ENCODE measurements around the gene TRAPPC3. TPM values are rescaled to one million over a fixed set of nuclear protein-coding genes. Genes with fewer than 3 reads are reported as not detected.

The TRAPPC3 gene
- total RNA-seq, 1 donor from 2014 or later = 95.9 TPM

DNA sequence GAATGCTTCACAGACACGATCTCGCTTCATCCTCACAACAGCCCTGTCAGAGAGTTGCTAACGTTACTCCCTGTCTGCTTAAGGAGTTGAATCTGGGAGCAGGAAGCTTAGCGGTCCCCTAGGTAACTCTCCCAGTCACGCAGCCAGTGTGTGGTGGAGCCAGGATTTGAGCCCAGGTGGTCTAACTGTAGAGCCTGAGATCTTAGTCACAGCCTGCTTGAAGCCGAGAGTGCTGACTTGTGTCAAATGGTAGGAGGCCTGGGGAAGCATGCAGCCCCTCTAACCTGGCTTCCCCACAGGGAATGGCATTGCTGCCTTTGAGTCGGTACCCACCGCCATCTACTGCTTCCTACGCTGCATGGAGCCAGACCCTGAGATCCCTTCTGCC is 56.5 kb downstream of the TRAPPC3 start:
- H3K4me3 ChIP-seq (ENCODE audit: low read depth, low read length) = no peak overlapping the region
- no peak for DNase-seq (ENCODE audit: low read depth)
- TF ChIP-seq, protein P1, sequence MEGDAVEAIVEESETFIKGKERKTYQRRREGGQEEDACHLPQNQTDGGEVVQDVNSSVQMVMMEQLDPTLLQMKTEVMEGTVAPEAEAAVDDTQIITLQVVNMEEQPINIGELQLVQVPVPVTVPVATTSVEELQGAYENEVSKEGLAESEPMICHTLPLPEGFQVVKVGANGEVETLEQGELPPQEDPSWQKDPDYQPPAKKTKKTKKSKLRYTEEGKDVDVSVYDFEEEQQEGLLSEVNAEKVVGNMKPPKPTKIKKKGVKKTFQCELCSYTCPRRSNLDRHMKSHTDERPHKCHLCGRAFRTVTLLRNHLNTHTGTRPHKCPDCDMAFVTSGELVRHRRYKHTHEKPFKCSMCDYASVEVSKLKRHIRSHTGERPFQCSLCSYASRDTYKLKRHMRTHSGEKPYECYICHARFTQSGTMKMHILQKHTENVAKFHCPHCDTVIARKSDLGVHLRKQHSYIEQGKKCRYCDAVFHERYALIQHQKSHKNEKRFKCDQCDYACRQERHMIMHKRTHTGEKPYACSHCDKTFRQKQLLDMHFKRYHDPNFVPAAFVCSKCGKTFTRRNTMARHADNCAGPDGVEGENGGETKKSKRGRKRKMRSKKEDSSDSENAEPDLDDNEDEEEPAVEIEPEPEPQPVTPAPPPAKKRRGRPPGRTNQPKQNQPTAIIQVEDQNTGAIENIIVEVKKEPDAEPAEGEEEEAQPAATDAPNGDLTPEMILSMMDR (conservative IDR thresholded peaks at IDR 0.05; ENCODE audit: low read depth, low read length) = no peak

DNA sequence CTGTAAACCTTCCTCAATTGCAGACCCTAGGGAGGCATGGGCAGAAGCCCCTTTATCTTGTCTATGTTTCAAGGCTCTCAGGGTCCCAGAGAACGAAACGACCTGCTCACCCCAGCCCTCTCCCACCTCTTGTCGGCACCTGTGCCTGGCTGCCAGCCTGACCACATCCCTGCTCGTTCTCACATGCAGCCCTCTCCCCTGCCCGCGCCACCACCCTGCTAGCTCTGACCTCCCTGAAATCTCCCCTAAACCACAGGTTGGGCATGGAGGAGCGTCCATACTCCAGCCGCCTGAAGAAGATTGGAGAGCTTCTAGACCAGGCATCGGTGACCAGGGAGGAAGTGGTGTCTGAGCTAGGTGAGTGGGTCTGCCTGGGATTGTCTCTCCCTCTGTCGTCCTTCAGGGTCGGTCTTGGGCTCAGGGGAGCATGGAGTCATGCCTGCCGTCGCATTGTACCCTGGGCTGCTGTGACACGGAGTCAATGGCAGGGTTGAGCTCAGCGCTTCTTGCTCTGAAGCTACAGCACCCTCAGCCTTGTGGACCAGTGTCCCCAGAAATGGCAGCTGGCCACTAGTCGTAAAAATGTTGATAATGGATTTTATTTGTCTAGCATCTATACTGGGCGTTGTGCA is 57.0 kb downstream of the TRAPPC3 start:
- H3K4me3 ChIP-seq (ENCODE audit: low read depth, low read length) = no peak overlapping the region
- DNase-seq (ENCODE audit: low read depth) = no peak
- TF ChIP-seq, protein P1 (conservative IDR thresholded peaks at IDR 0.05; ENCODE audit: low read depth, low read length) = no peak

DNA sequence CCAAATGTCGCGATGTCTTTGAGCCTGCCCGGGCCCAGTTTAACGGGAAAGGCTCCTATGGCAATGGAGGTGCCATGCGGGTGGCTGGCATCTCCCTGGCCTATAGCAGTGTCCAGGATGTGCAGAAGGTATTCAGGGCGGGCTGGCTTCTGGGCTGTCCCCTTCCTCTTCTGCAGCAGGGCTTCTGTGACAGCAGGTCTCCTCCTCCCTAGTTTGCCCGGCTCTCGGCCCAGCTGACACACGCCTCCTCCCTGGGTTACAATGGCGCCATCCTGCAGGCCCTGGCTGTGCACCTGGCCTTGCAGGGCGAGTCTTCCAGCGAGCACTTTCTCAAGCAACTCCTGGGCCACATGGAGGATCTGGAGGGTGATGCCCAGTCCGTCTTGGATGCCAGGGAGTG is 57.6 kb downstream of the TRAPPC3 start:
- DNase-seq (ENCODE audit: low read depth) = no peak
- no peak overlapping the region for H3K4me3 ChIP-seq (ENCODE audit: low read depth, low read length)
- TF ChIP-seq, protein P1 (conservative IDR thresholded peaks at IDR 0.05; ENCODE audit: low read depth, low read length) = no peak

DNA sequence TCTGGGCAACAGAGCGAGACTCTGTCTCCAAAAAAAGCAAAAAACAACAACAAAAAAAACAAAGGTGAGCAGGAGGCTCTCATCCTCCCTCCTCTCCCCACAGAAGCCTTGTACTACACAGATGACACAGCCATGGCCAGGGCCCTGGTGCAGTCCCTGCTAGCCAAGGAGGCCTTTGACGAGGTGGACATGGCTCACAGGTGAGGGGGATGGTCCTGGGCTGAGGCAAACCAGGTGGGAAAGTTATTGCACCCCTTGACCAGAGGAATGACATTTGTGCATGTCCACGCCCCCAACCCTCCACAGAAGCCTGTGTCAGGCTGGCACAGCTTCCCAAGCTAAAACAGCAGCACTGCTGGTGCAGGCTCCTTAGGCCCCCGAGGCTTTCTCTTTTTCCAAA is 58.1 kb downstream of the TRAPPC3 start:
- DNase-seq (ENCODE audit: low read depth) = no peak
- no peak overlapping the region for H3K4me3 ChIP-seq (ENCODE audit: low read depth, low read length)
- TF ChIP-seq, protein P1 (conservative IDR thresholded peaks at IDR 0.05; ENCODE audit: low read depth, low read length) = no peak

DNA sequence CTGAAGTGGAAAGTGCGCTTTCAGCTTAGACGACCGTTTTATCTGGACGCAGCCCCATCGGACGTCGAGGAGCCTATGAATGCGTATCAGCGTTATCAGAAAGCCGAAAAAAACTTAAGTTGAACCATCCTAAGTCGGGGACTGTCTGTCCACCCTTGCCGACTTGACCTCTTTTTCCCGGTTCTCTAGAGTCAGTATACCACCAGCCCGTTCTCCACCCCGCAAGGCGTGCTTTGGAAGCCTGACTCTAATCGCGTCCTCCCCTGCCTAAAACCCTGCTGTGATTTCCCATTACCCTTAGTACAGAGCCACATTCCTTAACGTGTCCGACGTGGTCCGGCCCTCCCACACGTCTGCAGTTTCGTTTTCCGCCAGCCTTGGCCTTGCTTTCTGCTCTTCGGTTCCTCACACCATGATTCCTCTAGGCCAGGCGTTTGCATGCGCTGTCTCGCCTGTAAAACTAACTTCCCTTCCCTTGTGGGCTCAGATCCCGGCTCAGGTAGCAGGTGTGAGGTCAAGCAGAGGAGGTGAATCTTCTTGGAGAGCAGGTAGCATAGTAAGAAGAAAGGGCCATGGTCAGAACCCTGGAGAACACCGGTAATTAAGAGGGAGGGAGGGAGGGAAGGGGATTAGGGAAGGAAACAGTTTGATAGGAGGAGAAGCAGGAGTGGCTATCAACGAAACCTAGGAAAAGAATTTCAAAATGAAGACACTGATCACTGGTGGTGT is 59.7 kb downstream of the TRAPPC3 start:
- TF ChIP-seq, protein P1 (conservative IDR thresholded peaks at IDR 0.05; ENCODE audit: low read depth, low read length) = no peak
- peak overlapping the region; percentile 97 for H3K4me3 ChIP-seq (ENCODE audit: low read depth, low read length)
- DNase-seq (ENCODE audit: low read depth) = no peak

DNA sequence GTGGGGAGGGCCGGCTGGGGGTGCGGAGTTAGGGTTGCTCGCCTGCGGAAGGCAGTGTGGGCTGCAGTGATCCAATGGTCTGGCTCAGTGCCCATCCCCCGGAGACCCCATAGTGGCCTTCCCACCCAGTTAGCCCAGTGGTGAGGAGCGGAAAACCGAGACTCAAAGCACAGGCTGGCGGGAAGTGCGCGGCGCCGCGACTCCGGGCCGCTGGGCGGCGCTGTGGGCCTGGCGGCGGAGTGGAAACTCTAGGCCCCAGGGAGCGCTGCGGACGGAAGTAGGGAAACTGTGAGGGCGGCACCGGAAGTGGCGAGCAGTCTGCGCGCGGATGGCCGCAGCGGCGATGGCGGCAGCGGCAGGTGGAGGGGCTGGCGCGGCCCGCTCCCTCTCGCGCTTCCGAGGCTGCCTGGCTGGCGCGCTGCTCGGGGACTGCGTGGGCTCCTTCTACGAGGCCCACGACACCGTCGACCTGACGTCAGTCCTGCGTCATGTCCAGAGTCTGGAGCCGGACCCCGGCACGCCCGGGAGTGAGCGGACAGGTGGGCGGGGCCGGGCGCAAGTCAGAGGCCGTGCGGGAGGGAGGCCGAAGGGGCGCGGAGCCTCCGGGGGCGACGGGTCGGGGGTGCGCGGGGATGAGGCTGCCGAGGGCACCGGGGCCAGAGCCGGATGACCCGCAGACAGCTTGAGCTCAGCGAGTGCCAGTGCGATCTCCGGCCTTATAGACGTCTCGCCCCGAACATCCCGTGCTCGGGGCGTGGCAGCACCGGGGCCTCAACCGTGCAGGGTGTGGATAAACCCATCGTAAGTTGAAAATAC is 60.5 kb downstream of the TRAPPC3 start, which contains the start of gene ADPRS:
TSS of gene ADPRS (plus strand) at position 316 of the 816 bp plus-strand sequence. CDS start at position 329, 13 bp downstream.
- TF ChIP-seq, protein P1 (conservative IDR thresholded peaks at IDR 0.05; ENCODE audit: low read depth, low read length) = peak; percentile 82
- H3K4me3 ChIP-seq (ENCODE audit: low read depth, low read length) = peak within 1 kb of the TSS; percentile 97
- no peak for DNase-seq (ENCODE audit: low read depth)

Data from epithelial cell of proximal tubule (primary cell).